ENCODE results near the gene LRRC8D. TPM values are rescaled to one million over a fixed set of nuclear protein-coding genes. Genes with fewer than 3 reads are reported as not detected.

Gene LRRC8D
- total RNA-seq, 1 experiment from 2014 or later, result 37.2 TPM

DNA sequence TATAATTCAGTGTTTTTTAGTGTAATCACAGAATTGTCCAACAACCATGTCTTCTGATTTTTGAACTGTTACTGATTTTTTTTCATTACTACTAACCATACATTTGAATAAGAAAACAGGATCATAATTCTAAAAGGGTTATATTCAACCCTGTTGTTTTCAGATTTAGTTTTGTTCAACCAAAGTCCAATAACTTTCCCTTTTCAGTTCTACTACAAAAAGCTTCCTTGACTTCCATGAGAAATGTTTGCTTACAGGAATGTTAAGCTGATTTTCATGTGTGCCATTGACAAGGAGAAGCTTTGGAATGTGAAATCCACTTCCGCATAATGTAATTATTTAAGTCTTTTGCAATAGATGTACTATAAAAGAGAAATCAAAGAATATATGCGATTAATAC, 102.1 kb downstream of the LRRC8D start:
- H3K4me1 Mint-ChIP-seq, result peaks cover 22 to 29% of the 10 kb centered on the region in 2 experiments

More for the DNA sequence above, 102.1 kb downstream of the LRRC8D start:
- no peak overlapping the region for H4K5ac ChIP-seq (ENCODE audit: insufficient read length, low read depth, low read length)
- no peak overlapping the region for H2AK5ac ChIP-seq (ENCODE audit: insufficient read length, low read length)
- H3K79me1 ChIP-seq (ENCODE audit: insufficient read depth, low read depth, low read length, poor library complexity, severe bottlenecking), result no peaks in the 10 kb centered on the region
- peaks cover 9% of the 10 kb centered on the region; the same call in 1 of the 2 replicates for H3K4me1 ChIP-seq (ENCODE audit: insufficient read depth, low read length)
- Mint-ChIP-seq H3K9me3 (peaks cover 9 to 20% of the 10 kb centered on the region in 2 experiments), H3K4me3 (no peak overlapping the region), H3K36me3 (ENCODE audit: insufficient read depth in 1 of 3, low read depth in 3 of 3) (peaks cover 23 to 47% (median 44%) of the 10 kb centered on the region in 3 experiments), H3K27me3 (ENCODE audit: low read depth) (no peaks in the 10 kb centered on the region), H3K27ac (no peak overlapping the region; a peak in 1 of 7 replicates)
- H3K56ac ChIP-seq (ENCODE audit: insufficient read length, low read depth, low read length), result no peak overlapping the region
- no peak overlapping the region for H4K91ac ChIP-seq (ENCODE audit: insufficient read length, low read depth, low read length)
- no peak overlapping the region for H3K14ac ChIP-seq (ENCODE audit: insufficient read depth, low read length)
- no peak for DNase-seq
- no peak overlapping the region for H3K23ac ChIP-seq (ENCODE audit: insufficient read length, low read depth, low read length)
- no peak overlapping the region for H2BK12ac ChIP-seq (ENCODE audit: insufficient read length, low read depth, low read length)
- H3K79me2 ChIP-seq (ENCODE audit: insufficient read depth, low read length), result no peaks in the 10 kb centered on the region
- H3K9me3 ChIP-seq (ENCODE audit: control insufficient read depth, low read depth, low read length), result peaks cover 5% of the 10 kb centered on the region
- H3K4me2 ChIP-seq (ENCODE audit: insufficient read depth, insufficient read length, low read length), result no peak overlapping the region
- H3T11ph ChIP-seq (ENCODE audit: low read length), result no peak overlapping the region
- no peak overlapping the region for H2BK120ac ChIP-seq (ENCODE audit: low read depth, low read length, poor library complexity, severe bottlenecking)
- no peak overlapping the region for H4K8ac ChIP-seq (replicated peaks; ENCODE audit: insufficient read length, low read depth, low read length)
- no peak overlapping the region for H2BK5ac ChIP-seq (ENCODE audit: insufficient read length, low read length)
- no peak overlapping the region for H2AFZ ChIP-seq (ENCODE audit: low read length)
- no peak overlapping the region for H3K9ac ChIP-seq (ENCODE audit: extremely low read depth, insufficient read length, low read length)
- no peaks in the 10 kb centered on the region for H3K27me3 ChIP-seq (ENCODE audit: insufficient read depth, low read length)
- H3K4ac ChIP-seq (ENCODE audit: low read depth, low read length), result no peak overlapping the region
- WGBS (ENCODE audit: extremely low coverage, insufficient read length, low lambda C conversion rate), result no CpG with 5 or more reads among the region's 2 CpGs
- no peak overlapping the region for H3K18ac ChIP-seq (ENCODE audit: insufficient read length, low read depth, low read length)
- no peak overlapping the region for H3K27ac ChIP-seq (ENCODE audit: insufficient read length, low read depth, low read length)
- H3K23me2 ChIP-seq (ENCODE audit: insufficient read length, low read depth, low read length, poor library complexity, severe bottlenecking), result no peaks in the 10 kb centered on the region
- H2BK15ac ChIP-seq (ENCODE audit: low read depth, low read length), result no peak overlapping the region
- H2BK20ac ChIP-seq (ENCODE audit: low read depth, low read length, poor library complexity, severe bottlenecking), result no peak overlapping the region
- TF ChIP-seq, protein P1, sequence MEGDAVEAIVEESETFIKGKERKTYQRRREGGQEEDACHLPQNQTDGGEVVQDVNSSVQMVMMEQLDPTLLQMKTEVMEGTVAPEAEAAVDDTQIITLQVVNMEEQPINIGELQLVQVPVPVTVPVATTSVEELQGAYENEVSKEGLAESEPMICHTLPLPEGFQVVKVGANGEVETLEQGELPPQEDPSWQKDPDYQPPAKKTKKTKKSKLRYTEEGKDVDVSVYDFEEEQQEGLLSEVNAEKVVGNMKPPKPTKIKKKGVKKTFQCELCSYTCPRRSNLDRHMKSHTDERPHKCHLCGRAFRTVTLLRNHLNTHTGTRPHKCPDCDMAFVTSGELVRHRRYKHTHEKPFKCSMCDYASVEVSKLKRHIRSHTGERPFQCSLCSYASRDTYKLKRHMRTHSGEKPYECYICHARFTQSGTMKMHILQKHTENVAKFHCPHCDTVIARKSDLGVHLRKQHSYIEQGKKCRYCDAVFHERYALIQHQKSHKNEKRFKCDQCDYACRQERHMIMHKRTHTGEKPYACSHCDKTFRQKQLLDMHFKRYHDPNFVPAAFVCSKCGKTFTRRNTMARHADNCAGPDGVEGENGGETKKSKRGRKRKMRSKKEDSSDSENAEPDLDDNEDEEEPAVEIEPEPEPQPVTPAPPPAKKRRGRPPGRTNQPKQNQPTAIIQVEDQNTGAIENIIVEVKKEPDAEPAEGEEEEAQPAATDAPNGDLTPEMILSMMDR (conservative IDR thresholded peaks at IDR 0.05), result no peak
- H4K20me1 ChIP-seq (ENCODE audit: control insufficient read depth, insufficient read depth, insufficient read length), result no peaks in the 10 kb centered on the region

Measured in H9 (cell line).